HG03108 (cell line): ENCODE data around the gene DPY30.
A peak's percentile ranks its signal among the peaks of the same experiment; 100 is the strongest.
"Not testable (repeated sequence)": the region's sequence is repeated elsewhere in the genome, so short reads cannot be mapped to it uniquely, and the experiment has no call there.

ENCODE experiments used
- ATAC-seq: cut with Tn5 transposase; IDR thresholded peaks from one replicate; pipeline ENCODE4 v1.9.1; 2021; ENCODE audit warnings: moderate library complexity; ENCODE audit not compliant: unreplicated experiment

DPY30 gene

DNA sequence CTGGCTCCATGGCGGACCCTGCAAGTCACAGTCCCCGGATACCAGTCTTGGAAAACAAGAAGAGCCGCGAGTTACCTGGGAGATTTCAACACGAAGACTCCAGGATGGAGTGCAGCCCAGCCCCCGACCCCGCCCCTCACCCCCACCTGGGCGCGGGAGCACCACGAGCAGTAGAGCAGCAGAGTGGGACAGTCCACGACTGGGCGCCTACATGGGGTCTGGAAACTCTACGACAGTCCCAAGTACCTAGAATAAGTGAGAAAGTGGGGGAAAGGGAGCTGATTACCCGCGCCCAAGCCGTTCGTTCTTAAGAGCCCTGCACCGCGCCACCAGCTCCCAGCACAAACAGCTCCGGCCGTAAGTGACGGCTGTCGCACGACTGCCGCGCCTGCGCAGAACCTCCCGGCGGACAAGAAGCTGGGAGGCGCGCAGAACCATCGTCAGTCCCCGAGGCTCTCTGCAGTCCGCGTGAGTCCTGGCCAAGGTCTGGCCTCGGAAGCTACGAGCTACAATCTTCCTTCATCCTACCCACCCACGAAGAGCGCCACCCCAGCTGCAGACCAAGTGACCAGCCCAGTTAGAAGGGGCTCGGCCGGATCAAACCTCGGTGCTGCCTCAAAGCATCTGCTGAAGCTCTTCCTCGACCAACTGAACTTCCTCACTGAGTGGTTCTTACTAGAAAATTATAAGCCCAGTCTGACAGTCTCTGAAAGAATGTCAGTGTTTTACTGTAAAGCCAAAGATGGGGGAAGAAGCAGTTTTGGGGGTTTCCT, at the start of gene DPY30:
Gene DPY30 (minus strand): TSS at position 359 of the 773 bp plus-strand sequence. CDS start 349 bp downstream, at position 10.
- peak; percentile 91 for ATAC-seq

DNA sequence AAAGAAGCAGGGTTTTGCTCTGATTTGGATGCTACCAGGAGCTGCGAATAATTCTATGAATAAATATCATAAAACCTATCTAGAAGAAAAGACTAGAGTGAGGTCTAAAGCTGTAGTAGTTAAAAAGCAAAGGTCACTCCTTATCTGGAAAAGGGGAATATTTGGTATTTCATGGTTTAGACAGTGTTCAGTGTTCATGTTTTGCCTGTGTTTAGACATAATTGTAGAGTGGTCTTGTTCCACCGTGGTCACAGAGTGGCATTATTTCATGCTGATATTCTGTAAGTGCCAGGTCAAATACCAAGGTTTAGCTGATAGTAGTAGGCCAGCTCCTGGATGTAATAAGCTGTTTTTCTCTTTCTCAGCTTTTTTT, 34.5 kb upstream of the DPY30 start:
- ATAC-seq = no peak

DNA sequence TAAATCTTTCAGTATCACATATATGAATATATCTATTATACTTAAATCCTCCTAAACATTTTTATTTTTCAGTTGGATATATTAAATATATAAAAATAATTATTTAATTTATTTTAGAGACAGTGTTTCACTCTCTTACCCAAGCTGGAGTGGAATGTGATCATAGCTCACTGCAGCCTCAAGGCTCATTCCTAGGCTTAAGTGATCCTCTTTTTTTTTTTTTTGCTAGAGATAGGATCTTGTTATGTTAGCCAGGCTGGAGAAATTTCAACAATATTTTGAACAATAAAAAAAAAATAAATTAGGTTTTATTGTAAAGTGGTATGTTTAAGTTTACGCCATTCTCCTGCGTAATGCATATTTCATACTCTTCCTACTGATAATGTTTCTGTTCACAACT, 27.9 kb upstream of the DPY30 start:
- no peak for ATAC-seq

DNA sequence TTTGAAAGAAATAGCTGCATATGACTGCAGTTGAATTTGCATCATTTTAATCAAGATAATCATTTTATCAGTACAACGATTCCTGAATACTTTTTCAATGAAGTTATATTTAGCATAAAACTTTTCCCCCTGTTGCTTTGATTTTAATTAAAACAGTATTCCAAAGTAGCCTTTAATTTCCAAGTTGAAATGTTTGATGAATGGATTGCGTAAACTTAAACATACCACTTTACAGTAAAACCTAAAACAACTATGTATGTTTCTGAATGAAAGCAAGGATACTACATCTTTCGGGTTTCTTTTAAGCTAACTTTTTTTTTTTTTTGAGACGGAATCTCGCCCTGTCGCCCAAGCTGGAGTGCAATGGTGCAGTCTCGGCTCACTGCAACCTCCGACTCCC, 25.1 kb upstream of the DPY30 start:
- ATAC-seq = no peak

DNA sequence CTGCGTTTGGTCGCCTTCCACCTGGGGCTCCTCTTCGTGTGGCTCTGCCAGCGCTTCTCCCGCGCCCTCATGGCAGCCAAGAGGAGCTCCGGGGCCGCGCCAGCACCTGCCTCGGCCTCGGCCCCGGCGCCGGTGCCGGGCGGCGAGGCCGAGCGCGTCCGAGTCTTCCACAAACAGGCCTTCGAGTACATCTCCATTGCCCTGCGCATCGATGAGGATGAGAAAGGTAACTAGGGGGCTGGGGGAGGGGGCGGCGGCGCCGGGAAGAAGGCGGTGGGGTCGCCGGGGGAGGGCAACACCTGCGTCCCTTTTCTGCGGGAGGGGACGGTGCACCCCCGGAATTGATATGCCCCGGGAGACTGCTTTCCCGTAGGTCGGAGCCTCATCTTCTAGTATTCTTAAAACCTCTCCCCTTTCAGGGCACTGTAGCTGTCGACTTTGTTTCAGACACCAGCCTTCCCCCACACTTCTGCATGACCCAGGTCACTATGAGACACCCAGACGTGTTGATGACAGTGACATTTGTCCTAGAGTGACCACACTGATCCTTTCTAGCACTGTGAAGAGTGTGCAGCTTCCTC, 24.5 kb upstream of the DPY30 start:
- ATAC-seq = no peak

DNA sequence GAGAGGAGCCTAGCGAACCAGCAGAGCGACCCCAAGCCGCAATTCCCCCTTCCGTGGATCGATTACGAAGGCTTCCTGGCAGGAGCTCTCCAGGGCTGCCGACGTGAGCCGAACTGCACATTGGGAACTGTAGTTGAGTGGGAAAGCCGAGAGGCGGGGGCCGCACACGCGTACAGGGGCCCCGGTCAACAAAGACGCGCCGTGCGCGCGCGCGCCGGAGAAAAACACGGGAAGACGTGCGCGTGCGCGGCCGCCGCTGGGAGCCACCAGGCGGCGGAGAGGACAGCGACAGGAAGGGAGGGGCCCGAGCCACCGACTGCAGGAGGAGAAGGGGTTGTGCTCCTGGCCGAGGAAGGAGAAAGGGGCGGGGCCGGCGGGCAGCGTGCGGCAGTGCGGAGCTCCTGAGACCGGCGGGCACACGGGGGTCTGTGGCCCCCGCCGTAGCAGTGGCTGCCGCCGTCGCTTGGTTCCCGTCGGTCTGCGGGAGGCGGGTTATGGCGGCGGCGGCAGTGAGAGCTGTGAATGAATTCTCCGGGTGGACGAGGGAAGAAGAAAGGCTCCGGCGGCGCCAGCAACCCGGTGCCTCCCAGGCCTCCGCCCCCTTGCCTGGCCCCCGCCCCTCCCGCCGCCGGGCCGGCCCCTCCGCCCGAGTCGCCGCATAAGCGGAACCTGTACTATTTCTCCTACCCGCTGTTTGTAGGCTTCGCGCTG, 23.9 kb upstream of the DPY30 start, which contains the start of gene SPAST:
Gene SPAST (plus strand): TSS at position 247 of the 711 bp plus-strand sequence. CDS start 276 bp downstream, at position 523.
- ATAC-seq = peak; percentile 96

DNA sequence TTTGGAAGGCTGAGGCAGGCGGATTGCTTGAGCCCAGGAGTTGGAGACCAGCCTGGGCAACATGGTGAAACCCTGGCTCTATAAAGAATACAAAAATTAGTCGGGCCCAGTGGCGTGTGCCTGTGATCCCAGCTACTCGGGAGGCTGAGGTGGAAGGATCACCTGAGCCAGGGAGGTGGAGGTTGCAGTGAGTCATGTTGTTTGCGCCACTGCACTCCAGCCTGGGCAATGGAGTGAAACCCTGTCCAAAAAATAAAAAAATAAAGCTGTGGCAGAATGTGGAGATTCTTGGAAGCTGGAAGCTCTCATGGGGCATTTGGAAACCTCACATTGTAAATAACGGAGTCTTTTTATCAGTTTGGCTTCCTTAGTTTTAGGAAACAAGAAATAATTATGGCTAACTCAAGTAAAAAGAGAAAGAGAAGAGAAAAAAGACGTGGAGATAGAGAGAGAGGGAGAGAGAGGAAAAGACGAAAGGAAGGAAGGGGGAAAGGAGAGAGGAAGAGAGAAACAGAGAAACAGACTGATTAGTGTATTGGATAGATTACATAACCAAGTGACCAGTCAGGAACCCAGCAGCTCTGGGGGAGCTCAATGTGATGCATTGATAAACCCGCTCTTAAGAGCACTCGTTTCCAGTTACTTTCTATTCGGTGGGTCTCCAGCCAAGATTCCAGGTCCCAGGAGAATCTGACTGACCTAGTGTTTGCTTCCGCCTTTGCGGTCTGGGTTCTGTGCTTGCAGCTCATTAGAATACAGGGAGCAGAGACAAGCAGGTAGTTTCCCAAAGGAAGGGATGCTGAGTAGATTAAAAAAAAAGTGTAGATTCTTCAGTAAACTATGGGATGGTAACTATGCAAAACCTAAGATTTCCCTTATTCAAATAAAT, 22.6 kb upstream of the DPY30 start:
- no peak for ATAC-seq

DNA sequence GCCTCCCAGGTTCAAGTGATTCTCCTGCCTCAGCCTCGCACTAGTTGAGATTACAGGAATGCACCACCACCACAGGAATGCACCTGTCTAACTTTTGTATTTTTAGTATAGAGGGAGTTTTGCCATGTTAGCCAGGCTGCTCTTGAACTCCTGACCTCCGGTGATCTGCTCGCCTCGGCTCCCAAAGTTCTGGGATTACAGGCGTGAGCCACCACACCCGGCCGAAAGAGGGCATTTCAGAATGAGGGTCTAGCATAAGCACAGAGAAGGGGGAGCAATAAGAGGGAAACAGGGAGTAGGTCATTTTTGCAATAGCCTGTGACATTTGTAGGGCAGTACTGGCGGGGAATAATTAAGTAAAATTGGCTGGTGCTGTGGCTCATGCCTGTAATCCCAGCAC, 21.8 kb upstream of the DPY30 start:
- no peak for ATAC-seq

DNA sequence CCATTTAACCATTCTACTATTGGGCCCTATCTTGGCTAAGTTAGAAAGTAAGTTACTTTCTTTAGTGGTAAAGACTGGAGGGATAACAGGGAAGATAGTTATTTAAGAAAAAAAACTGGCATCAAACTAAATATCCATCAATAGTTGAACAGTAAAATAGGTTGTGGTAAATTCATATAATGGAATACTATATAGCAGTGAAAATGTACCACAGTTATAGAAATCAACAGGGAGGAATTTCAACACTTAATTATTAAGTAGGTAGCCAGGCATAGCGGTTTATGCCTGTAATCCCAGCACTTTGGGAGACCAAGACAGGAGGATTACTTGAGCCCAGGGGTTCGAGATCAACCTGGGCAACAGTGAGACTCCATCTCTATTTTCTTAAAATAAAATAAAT, 20.7 kb upstream of the DPY30 start:
- ATAC-seq = no peak

DNA sequence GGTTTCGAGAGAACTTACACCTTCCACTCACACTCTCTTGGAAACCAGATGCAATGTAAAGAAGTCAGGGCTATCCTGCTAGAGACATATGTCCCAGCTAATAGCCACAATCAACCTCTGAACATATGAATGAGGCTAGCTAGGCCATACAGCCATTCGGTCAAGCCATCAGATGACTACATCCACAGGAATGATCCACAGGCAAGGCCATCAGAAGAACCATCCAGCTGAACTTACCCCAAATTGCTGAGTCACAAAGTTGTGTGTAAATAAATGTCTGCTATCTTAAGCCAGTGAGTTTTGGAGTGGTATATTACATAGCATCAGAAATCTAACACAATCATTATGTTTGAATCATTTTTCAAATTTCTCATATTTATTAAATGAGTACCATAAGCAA, 18.5 kb upstream of the DPY30 start:
- ATAC-seq = no peak

DNA sequence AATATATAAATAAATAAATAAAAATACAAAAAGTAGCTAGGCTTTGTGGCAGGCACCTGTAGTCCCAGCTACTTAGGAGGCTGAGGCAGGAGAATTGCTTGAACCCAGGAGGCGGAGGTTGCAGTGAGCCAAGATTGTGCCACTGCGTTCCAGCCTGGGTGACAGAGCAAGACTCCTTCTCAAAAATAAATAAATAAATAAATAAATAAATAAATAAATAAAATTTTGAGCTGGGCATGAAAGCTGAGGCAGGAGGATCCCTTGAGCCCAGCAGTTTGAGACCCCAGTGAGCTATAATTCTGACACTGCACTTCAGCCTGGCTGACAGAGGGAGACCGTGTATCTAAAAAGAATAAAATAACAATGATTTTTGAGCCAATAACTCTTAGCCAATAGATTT, 15.0 kb upstream of the DPY30 start:
- not testable (repeated sequence) for ATAC-seq

DNA sequence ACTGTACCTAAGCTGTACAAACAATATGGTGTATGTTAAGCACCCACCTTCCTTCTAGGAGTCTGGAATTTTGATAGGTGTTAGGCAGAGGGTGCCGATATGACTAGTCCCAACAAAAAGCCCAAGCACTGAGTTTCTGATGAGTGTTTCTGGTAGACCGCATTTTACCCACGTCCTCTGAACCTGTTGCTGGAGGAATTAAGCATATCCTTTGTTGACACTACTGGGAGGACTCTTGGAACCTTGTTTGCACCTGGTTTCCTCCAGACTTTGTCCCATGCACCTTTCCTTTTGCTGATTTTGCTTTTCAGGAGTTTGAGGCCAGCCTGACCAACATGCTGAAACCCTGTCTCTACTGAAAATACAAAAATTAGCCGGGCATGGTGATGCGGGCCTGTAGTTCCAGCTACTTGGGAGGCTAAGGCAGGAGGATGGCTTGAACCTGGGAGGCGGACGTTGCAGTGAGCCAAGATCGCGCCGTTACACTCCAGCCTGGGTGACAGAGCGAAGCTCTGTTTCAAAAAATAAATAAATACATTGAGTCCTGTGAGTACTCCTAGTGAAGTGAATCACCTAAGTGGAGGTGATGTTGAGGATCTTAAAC, 12.3 kb upstream of the DPY30 start:
- no peak for ATAC-seq

DNA sequence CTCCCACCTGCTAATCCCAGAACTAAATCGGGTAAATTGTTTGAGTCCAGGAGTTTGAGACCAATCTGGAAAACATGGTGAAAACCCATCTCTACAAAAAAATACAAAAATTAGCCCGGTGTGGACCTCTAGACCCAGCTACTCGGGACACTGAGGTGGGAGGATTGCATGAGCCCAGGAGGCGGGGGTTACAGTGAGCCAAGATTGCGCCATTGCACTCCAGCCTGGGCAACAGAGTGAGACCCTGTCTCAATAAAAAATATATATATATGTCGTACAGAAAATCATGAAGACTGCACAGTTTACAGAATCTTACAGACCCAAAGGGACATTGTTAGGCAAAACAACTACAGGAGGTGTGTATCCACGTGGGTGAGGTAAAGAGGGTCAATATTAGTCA, 4.0 kb upstream of the DPY30 start:
- ATAC-seq = no peak

DNA sequence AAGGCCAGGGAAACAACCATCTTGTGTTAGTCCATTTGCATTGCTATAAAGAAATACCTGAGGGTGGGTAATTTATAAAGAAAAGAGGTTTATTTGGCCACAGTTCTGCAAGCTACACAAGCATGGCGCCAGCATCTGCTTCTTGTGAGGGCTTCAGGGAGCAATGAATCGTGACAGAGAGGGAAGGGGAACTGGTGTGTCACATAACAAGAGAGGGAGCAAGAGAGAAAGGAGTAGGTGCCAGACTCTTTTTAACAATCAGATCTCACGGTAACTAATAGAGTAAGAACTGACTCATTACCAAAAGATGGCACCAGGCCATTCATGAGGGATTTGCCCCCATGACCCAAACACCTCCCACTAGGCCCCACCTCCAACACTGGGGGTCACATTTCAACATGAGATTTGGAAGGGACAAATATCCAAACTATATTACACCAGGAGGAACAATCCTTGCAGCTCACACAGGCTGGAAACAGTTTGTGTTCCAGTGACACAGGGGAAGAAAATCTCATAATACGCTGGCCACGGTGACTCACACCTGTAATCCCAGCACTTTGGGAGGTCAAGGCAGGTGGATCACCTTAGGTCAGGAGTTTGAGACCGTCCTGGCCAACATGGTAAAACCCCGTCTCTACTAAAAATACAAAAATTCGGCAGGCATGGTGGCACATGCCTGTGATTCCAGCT, 5.3 kb downstream of the DPY30 start:
- not testable (repeated sequence) for ATAC-seq

DNA sequence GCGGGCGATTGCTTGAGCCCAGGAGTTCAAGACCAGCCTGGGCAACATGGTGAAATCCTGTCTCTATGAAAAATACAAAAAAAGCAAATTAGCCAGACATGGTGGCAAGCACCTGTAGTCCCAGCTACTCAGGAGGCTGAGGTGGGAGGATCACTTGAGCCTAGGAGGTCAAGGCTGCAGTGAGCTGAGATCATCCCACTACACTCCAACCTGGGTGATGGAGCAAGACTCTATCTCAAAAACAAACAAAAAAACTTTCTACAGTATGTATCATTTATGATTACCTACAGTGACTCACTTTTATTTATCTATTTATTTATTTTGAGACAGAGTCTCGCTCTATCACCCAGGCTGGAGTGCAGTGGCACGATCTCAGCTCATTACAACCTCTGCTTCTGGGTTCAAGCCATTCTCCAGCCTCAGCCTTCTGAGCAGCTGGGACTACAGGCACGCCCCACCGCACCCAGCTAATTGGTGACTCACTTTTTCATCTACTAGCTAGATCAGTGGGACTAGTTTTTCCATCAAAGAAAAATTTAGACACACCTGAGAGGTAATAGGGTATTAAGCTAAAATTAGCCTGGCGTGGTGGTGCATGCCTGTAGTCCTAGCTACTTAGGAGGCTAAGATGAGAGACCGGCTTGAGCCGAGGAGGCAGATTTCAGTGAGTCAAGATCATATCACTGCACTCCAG, 20.7 kb downstream of the DPY30 start:
- ATAC-seq = not testable (repeated sequence)

DNA sequence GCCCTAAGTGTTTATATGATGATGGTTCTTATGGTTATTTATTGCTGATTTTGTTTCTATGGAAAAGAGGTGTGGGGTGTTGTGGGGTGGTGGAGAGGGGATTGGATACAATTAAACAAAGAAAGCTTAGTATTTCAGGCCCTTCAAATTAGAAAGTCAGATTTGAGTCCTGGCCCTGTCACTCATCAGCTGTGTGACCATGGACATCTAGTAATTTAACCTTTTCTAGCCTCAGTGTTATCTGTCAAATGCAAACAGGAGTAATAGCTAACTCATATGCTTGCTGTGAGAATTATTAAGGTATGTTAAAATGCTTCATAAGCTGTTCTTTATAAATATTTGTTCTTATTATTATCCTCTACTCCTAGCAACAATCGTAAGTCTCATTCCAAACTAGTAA, 26.7 kb downstream of the DPY30 start:
- no peak for ATAC-seq

DNA sequence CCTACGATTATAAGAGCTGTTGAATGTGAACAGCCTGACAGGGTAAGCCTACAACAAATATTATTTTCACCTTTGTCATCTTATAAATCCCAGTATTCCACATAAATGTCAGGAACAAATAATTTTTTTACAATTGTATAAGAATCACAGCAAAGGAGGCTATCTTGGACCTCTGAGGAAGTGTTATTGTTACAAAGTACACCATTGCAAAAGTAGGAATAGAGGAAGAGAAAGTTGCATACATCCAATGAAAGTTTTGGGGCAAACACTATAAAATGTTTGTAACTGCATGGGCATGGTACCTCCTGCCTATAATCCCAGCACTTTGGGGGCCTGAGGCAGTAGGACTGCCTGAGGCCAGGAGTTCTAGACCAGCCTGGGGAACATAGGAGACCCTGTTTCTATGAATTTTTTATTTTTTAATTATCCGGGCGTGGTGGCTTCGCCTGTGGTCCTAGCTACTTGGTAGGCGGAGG, 28.1 kb downstream of the DPY30 start:
- no peak for ATAC-seq

DNA sequence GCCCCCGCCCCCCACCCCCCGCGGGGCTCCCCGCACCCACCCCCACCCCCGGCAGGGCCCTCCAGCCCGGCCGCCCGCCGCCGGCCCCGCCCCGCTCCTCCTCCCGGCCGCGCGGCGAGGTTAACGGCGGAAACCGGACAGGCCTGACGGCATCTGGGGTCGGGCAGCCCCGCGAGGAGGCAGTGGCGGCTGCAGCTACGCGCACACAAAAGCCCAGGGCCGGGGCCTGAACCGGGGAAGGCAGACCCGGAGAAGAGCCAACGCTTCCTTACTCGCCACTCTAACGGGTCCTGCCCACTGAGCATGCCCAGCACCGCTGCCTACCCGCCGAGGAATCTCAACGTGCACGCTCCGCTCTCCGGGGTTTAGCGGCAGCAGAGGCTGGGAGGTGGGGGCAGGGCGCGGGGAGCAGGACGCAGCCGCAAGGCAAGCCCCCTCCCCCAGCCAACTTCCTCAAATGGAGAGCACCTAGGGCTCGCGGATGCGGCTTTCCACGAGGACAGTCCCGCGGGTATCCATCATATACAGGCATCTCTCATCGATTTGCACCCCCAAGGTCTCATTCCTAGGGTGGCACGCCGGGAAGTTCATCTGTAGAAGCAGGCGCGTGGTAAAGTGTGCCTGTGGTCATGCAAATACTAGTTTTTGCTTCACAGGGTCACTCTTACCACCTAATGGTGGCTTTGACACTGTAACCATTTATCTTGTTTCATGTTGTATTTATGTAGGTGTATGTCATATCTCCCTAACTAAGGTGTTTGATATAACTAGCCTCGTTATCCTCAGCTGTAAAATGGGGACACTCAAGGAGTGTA, 28.7 kb downstream of the DPY30 start, which contains the start of gene MEMO1:
Gene MEMO1 (minus strand): TSS at position 339 of the 815 bp plus-strand sequence. CDS start 761 bp downstream, outside the sequence.
- ATAC-seq = peak; percentile 53
